WERI-Rb-1 (cell line): Measurements from ENCODE around the gene DUSP18.

Source experiments
- DNase-seq: peaks from one replicate; pipeline ENCODE4 v3.0.0-alpha.2; 2020
- H3K27ac ChIP-seq: fragments of 250-450 bp; sonication (Bioruptor Pico); 2 replicates; pipeline ENCODE4 v1.5.1; 2020; ENCODE audit warnings: mild to moderate bottlenecking, moderate library complexity
- H3K27me3 ChIP-seq: fragments of 250-450 bp; sonication (Bioruptor Pico); 2 replicates; pipeline ENCODE4 v1.5.1; 2021; ENCODE audit warnings: mild to moderate bottlenecking, low read depth, moderate library complexity; ENCODE audit not compliant: insufficient read depth, severe bottlenecking
- H3K36me3 ChIP-seq: fragments of 250-450 bp; sonication (Bioruptor Pico); 2 replicates; pipeline ENCODE4 v1.5.1; 2020; ENCODE audit warnings: mild to moderate bottlenecking, moderate library complexity
- H3K4me3 ChIP-seq: 2 replicates; pipeline ENCODE4 v1.5.1; 2011; ENCODE audit warnings: low read depth, mild to moderate bottlenecking, control low read depth, low read length
- H3K9me3 ChIP-seq: fragments of 250-450 bp; sonication (Bioruptor Pico); 2 replicates; pipeline ENCODE4 v1.5.1; 2021; ENCODE audit warnings: mild to moderate bottlenecking, moderate library complexity; ENCODE audit not compliant: severe bottlenecking
- CTCF ChIP-seq: IDR thresholded peaks from 2 replicates; pipeline ENCODE4 v1.5.1; 2011; ENCODE audit warnings: low read depth, mild to moderate bottlenecking, control low read depth, inconsistent platforms, low read length

The DUSP18 gene

GRCh38 chr22:30650508-30651116 lies 17.1 kb downstream of the DUSP18 start:
- Histone ChIP-seq H3K27me3 (no peaks in the 10 kb centered on the region), H3K9me3 (no peaks in the 10 kb centered on the region), H3K36me3 (no peaks in the 10 kb centered on the region), H3K4me3 (no peak overlapping the region), H3K27ac (no peak overlapping the region)
- no peak for TF ChIP-seq CTCF
- DNase-seq: no peak

GRCh38 chr22:30649430-30650007 lies 18.2 kb downstream of the DUSP18 start:
- H3K27ac ChIP-seq: no peak overlapping the region
- DNase-seq: no peak
- H3K36me3 ChIP-seq: no peaks in the 10 kb centered on the region
- no peak for TF ChIP-seq CTCF
- no peaks in the 10 kb centered on the region for H3K27me3 ChIP-seq
- no peak overlapping the region for H3K4me3 ChIP-seq
- no peaks in the 10 kb centered on the region for H3K9me3 ChIP-seq

- H3K4me3 ChIP-seq: no peak overlapping the region
- no peaks in the 10 kb centered on the region for H3K27me3 ChIP-seq
- DNase-seq: no peak
- no peak overlapping the region for H3K27ac ChIP-seq
- no peaks in the 10 kb centered on the region for H3K36me3 ChIP-seq
- H3K9me3 ChIP-seq: no peaks in the 10 kb centered on the region
- no peak for TF ChIP-seq CTCF
These were observed 18.9 kb downstream of the DUSP18 start for GRCh38 chr22:30648825-30649224.

- H3K27me3 ChIP-seq: no peaks in the 10 kb centered on the region
- H3K27ac ChIP-seq: no peak overlapping the region
- no peaks in the 10 kb centered on the region for H3K36me3 ChIP-seq
- no peaks in the 10 kb centered on the region for H3K9me3 ChIP-seq
- no peak for TF ChIP-seq CTCF
- no peak for DNase-seq
- no peak overlapping the region for H3K4me3 ChIP-seq
These were observed 20.1 kb downstream of the DUSP18 start for GRCh38 chr22:30647536-30647935.

GRCh38 chr22:30646518-30647160 lies 21.0 kb downstream of the DUSP18 start:
- no peak overlapping the region for H3K27ac ChIP-seq
- H3K27me3 ChIP-seq: no peaks in the 10 kb centered on the region
- H3K9me3 ChIP-seq: no peaks in the 10 kb centered on the region
- no peak overlapping the region for H3K4me3 ChIP-seq
- TF ChIP-seq CTCF: no peak
- no peak for DNase-seq
- H3K36me3 ChIP-seq: no peaks in the 10 kb centered on the region
